GM12874 (cell line): ENCODE measurements around the gene MOB3A.

ENCODE experiments used
- CTCF ChIP-seq: IDR thresholded peaks from 2 replicates; pipeline ENCODE4 v1.5.1; 2011; ENCODE audit warnings: low read depth, mild to moderate bottlenecking, control low read depth, low read length, moderate library complexity; ENCODE audit not compliant: insufficient read depth

The MOB3A gene

GRCh38 chr19:2129022-2129421 is 32.9 kb upstream of the MOB3A start:
- TF ChIP-seq CTCF, result no peak

- no peak for TF ChIP-seq CTCF
Observed at GRCh38 chr19:2127758-2128157, 31.6 kb upstream of the MOB3A start.

DNA sequence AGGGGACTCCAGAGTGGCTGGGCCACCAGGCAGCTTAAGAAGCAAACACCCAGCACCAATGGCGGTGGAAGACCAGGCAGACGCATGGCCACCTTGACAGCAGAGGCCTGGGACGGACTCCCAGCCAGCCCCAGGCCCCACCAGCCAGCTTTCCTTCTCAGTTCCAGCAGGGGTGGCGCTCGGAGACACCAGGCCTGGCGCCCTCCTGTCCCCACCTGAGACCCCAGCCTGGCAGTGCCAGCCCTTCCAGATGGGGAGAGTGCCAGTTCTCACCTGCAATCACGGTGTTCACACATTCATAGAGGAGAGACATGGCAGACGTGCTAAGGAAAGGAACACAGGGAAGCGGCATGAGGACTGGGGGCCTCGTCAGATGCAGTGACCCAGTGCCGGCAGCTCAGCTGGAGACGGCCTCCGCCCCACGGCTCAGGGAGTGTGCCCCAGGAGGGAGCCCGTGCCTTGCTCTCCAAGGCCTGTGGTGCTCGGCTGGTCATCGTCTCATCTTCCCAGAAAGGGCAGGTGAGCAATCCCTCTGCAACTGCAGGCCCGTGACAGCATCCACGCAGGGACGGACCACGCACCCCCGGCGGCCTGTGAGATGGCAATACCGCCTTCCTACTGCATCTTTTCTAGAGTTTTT is 30.9 kb upstream of the MOB3A start:
- TF ChIP-seq CTCF, result no peak

GRCh38 chr19:2123682-2124387 is 27.7 kb upstream of the MOB3A start:
- TF ChIP-seq CTCF, result no peak

- TF ChIP-seq CTCF, result no peak
Observed at GRCh38 chr19:2122982-2123381, 26.9 kb upstream of the MOB3A start.

- TF ChIP-seq CTCF, result no peak
Observed at GRCh38 chr19:2122251-2122650, 26.1 kb upstream of the MOB3A start.

DNA sequence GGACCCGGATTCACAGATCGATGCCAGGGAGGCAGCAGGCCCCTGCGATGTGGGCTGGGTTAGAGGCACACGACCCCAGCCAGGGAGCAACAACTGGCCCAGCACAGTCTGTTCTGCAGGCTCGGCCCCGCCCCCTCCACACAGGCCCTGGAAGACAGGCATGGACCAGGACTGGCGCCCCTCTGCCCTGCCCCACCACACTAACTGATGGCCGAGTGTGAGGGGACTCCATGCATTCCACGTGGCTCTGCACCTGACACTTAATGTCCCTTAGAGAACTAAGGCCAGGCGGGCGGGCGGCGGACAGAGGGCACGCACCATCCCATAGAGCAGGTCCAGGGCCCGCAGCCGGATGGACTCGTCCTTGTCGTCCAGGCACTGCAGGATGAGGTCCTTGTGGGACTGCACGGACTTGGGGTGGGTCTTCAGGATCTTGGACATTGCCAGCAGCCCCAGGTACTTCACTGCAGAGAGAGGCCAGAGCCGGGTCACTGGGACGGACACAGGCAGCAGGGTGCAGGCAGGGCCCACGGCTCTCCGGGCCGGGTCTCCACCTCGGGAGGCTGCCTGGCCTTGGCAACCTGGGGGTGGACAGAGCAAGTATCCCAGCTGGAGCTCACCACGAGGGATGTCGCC is 25.4 kb upstream of the MOB3A start:
- no peak for TF ChIP-seq CTCF
